GM18868 (cell line): ENCODE data around the gene SLIT1.

Experiments used
- ATAC-seq: cut with Tn5 transposase; IDR thresholded peaks from one replicate; pipeline ENCODE4 v1.9.1; 2021; ENCODE audit warnings: mild to moderate bottlenecking, moderate library complexity; ENCODE audit not compliant: unreplicated experiment

SLIT1 gene

DNA sequence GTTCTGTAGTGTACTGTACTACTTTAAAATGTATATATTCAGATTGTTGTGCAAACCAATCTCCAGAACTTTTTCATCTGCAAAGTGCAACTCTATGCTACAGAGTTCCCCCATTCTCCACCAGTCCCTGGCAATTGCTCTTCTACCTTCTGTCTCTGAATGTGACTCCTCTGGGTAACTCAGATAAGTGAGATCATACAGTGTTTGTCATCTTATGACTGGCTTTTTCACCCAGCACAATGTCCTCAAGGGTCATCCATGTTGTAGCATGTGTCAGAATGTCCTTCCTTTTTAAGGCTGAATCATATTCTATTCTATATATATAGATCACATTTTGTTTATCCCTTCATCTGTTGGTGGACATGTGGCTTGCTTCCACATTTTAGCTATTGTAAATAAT is 10.8 kb downstream of the SLIT1 start:
- no peak for ATAC-seq

DNA sequence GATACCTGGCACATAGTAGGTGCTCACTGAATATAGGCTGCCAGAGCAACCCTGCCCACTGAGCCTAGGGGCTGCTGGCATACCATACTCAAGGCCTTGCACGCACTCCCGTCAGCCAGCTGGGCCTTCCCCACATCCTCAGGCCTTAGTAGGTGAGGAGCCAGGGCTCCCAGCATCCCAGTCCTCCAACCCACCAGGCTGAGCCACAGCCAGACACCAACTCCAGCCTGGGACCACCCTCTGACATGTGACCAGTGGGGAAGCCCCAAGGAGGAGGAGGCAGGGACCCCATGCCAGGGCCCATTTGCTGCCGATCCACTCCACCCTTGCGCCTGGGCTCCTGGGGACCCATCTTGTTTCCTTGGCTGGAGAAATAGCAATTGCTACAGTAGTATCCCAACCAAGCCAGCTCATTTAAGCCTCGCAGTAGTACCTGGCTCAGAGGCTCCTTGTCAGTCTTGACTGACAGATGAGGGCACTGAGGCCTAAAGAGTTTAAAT is 11.4 kb downstream of the SLIT1 start:
- ATAC-seq = no peak

DNA sequence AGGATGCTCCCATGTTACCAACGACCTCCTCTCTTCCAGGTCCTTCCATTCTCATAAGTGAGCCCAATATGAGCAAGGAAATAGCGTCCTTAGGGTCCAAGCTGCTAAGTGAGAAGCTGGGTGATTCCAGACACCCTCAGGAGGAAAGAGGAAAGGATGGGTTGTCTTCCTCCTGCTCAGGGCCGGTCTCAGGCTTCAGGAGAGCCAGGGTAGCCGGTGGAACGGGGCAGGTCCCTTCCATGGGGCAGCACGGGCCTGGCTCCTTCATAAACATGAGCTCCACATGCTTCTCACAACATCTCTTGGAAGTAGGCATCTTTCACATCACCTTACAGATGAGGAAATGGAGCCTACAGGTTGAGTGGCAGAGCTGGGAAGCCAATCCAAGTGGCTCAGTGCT is 12.7 kb downstream of the SLIT1 start:
- ATAC-seq = no peak

DNA sequence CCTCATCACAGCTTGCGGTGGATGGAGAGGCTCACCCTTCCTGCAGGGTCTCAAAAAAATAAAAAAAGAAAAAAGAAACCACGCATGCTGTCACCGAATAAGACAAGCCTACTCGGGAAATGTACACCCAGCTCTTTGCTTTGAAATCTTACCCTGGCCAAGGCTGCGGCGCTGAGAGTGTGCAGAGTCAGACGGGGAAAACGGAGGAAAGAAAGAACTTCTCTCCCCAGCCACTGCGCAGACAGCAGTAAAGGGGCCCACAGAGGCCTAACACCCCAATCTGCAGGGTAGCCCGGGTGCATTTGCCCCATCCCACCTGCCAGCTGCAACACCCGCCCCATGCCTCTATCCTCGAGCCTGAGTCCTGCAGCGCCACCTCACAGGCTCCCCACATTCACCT is 14.8 kb downstream of the SLIT1 start:
- ATAC-seq = no peak

DNA sequence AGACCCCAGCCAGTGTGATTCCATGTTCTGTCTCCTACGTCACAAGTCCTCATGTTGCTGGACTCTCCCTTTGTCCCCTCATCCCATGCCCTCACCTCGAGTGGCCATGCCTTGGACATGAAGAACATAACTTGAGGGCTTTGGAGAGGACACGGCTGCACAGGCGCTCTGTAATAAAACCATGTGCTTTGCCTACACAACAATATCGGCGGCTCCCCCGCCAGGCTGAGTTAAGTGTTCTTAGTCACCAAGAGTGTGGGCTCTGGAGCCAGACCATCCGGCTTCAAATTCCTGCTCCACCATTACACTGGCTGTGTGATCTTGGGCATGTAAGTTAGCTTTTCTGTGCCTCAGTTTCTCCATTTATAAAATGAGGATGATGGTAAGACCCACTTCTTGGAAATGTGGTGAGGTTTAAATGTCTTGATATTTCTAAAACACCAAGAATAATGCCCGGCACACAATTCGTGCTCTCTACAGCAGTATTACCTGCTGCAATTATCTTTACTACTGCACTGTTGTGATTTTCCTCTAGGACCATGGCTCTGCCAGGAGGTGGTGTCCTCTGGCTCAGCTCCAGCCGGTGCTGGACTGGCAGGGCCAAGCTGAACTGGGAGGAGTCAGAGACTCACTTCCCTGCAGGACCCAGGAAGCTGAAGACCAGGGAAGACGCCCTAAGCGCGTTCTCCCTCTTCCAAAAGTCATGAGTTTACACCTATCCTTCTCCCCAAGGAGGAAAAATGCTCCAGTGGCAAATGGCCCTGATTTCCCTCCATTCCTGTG is 15.7 kb downstream of the SLIT1 start:
- ATAC-seq = no peak

DNA sequence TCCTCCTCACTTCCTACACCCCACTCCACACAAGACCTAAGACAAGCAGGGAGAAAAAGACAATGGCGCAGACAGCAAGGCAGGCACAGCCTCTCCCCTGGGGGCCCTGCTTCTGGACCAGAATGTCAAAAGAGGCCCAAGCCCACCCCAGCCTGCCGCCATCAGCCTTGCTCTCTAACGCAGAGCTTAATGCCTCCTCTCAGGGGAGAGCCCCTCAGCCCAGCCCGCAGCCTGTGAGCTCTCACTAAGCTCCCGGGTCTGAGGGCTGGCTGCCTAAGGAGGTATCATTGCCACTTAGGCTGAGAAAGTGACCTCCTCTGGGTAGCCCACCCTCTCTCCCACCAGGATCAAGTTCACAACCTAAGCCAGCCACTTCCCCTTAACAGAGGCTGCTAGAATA is 16.7 kb downstream of the SLIT1 start:
- no peak for ATAC-seq

DNA sequence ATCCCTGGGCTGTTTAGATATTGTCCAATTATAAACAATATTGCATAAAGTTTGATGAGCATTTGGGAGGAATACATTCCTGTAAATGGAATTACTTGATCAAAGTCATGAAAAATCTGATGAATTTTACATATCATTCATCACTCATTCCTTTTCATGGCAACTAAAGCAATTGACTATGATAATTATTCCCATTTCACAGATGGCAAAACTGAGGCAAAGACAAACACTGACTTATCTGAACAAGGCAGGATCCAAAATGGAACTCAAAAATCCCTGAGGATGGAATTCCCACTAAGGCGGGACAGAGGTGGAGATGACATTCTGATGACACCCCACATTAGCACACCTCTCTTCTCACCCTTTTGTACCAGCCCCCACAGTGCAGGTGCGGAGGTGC is 17.1 kb downstream of the SLIT1 start:
- no peak for ATAC-seq

DNA sequence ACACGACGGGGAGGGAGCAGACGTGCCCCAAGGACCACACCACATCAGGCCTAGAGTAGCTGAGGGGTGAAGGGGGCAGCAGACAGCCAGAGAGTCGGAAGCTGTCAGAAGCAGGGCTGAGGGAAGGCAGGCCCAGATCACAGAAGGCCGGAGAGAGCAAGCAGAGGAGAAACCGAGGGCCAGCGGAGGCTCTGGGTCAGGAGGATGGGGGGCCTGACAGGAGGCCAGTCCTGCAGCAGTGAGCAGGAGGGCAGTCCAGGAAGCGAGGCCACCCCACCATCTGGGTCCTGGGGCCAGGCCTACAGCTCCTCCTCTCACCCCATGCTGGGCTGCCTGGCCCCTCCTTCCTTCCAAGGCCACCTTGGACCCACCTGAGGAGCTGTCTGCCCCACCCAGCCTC is 20.3 kb downstream of the SLIT1 start:
- ATAC-seq = no peak

DNA sequence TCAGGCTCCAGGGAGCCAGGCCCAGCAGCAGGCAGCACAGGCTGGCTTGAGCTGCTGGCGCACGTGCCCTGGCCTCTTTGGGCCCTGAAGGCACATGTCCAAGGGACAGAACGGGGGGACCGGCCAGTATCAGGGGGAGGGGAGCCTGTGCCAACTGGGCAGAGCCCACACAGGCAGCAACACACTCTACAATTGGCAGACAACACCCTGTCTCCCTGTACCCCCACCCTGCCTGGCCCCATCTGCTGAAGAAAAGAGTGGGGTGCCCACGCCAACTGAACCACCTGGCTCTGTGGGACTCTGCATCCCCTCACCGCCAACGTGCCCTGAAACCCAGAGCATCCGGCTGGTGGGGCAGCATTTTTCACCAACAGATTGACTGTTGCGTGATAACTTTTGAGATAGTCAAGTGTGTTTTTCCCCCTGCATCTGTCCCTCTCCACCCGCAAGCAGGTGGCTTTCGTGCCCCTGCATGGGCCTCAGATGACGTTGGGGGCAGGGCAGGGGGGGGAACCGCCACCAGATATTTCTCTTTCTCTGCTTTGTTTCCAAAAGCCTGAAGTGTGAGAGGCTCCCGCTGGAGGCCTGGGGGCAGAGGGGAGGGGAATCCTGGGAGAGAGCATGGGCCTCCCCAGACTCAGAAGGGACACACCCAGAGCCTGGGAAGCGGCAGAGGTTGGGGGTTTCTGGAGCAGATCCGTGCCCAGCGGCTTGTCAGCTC is 21.8 kb downstream of the SLIT1 start:
- no peak for ATAC-seq

DNA sequence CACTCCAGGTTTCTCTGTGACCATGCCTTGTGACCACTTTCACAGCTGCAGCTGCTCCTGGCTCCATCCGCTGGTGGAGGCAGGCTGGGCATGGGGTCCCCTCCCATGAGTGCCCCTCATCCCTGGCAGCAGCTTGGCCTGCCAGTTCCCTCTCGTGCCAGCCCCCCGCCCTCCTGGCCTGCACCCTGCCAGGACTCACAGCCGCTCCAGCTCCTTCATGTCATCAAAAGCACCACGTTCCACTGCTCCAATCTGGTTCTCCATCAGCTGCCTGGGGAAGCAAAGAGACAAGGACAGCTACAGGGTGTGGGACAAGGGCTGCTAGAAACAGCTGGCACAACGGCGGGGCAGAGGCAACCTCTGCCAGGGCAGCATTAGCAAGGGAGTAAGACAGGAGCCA is 22.6 kb downstream of the SLIT1 start:
- ATAC-seq = no peak

DNA sequence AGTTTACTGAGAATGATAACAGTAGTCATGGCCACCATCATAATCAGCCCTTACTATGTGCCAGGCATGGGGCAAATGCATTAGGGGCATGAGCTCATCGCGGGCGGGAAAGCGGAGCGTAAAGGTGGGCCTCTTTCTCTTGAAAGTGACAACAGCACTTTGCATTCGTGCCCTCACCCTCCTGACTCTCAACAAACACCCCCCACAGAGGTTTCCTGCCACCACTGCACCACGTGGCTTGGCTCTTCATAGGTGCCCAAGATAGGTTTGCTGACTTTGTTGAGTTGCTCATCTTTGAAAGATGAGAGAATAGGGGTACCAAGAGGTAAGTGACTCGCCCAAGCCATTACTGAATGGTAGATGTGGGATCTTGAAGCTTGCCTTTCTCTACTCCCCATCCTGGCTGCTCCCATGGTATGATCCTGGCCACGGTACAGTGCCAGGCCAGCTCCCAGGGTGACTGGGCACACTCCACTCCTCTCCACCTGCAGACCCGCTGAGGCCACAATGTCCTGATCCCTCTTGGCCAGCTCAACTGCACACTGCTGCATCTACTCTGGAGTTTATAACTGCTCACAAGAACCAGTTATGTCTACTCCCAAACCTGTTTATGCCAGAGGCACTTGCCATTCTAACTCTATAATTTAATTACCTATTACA is 26.0 kb downstream of the SLIT1 start:
- no peak for ATAC-seq

DNA sequence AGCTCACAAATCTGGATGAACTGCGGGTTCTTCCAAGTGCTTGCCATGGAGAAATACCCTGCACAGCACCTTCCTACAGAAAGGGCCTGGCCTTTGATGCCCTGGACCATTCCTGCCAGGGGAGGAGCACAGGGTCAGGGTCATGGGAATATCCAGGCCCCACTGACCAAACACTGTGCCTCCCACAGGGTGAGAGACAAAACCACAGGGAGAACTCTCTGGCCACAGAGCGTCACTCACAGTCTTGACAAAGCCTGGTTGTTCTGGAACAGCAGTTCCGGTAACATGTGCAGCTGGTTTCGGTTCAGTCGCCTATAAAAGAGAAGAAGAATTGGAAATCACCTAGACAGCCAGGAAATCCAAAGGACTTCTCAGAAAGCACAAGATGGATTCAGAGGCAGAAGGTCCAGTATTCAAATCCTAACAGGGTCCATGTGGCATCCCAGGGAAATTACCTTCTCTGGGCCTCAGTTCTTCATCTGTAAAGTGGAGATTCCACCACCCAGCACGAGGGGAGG is 28.1 kb downstream of the SLIT1 start:
- ATAC-seq = peak; percentile 83

DNA sequence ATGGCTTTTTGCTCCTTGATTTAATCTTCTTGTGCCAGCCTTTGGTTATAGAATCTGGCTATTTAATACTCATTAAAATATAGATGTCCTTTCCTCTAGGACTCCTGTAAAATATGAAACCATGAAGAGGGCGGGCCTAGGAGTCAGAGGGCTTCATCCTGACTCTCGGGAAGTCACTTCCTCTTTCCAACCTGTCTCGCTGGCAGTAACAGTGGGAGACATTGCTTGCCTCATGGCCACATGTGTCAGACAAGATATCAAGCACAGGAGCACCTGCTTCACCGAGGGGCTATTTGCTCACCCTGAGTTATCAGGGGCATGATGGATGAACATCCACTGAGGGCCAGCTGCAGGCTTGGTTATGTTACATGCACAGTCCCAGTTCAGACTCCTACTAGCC is 31.0 kb downstream of the SLIT1 start:
- no peak for ATAC-seq

DNA sequence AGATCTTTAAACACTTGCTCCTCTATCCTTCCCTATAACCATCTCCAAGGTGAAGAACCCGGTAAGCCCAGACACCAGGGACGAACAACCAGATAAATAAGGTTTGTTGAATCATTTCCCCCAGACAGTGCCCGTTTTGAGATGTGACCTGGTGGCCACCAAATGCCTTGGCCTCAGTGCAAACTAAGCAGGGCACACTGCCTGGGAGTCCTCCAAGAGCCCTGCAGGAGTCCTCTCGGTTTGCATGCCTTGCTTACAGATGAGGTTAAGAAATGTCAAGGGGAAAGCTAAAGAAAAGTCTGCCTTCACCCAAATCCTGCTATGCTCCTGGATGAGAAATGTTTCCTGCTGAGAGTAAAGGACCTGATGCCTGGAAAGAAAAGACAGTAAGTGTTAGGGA is 31.6 kb downstream of the SLIT1 start:
- no peak for ATAC-seq

DNA sequence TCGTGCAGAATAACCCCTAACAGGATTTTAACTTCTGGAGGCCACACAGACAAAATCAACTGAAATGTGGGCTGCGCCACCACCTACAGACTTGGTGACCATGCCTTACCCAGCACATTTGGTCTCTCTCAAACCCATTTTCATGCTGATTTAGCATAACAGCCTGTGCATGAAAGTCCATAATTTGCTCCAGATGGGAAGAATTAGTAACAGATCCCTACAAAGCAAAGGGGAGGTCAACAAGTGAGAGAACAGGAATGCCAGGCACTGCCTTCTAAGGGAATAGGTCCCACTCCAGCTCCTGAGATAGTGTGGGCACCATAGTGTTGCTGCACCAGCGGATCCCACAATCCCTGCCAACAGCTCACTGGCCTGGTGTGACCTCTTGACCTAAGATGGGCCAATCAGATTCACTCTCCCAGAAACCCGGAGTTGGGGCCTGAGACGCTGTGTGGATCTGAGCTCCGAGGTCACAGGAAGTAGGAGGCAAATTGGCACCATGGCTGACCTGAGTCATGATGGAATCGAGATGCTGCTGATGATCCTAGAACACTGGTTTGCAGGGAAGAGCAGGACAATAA is 32.4 kb downstream of the SLIT1 start:
- no peak for ATAC-seq

DNA sequence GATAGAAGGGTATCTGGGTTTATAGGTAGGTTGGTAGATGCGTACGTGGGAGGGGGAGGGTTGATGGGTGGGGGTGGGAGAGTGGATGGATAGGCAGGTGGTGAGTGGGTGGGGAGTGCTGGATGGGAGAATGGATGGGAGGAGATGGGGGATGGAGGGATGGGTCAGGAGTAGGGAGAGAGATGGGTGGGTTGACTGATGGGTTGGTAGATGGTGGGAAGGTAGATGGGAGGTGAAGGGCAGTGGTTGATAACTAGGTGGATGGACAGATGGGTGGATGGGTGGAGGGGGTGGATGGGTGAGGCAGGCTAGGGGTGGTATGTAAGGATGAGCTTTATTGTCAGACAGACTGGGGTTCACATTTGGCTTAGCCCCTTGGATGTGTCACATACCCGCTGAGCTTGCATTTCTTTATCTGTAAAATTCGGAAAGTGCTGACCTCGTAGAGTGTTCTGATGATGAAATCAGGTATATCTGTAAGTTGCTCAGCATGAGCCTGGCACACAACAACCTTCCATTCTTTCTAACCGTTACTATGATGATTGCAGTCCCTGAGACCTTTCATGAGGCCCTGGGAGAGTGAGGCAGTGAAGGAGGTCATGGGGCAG is 34.3 kb downstream of the SLIT1 start:
- no peak for ATAC-seq

DNA sequence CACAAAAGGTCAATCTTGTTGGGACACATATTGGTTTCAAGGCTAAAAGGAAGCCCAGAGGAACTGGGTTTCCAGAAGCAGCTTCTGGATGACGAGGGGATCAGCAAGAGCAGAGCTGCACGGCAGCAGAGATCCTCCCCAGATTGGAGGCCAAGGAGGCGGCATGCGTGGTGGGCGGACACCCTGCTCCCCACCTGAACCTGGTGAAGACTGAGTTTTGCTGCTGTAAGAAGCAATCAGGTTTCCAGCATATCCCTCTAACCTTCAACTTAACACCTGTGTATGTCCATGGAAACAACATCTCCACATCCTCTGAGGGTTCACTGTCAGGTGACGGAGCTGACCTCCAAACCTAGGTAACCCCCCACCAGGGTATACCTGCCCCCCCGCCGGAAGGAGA is 35.1 kb downstream of the SLIT1 start:
- no peak for ATAC-seq

DNA sequence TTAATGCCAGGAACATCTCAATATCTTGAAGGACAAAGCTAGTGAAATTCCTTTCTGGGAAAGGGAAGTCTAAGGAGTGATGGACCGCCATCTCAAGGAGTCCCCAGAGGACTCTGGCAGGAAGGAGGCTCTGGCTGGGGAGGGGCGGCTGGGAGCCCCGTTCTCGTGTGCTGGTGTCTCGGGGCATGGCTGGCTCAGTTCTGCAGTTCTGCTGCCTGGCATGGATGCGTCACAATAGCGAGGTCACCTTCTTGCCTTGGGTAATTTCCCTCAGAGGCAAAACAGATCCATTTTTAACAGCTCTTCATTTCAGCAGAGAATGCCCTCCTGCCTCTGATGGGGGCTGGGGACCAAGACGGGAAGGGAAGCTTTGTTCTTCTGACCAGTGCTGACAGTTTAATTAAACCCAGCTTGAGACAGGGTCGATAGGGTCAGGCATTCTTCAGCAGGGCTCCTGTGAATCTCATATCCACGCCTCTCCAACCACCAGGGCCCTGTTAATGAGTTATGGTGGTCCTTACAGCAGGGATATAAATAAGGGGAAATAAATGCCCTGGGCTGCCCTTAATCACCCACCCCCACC is 35.7 kb downstream of the SLIT1 start:
- no peak for ATAC-seq

DNA sequence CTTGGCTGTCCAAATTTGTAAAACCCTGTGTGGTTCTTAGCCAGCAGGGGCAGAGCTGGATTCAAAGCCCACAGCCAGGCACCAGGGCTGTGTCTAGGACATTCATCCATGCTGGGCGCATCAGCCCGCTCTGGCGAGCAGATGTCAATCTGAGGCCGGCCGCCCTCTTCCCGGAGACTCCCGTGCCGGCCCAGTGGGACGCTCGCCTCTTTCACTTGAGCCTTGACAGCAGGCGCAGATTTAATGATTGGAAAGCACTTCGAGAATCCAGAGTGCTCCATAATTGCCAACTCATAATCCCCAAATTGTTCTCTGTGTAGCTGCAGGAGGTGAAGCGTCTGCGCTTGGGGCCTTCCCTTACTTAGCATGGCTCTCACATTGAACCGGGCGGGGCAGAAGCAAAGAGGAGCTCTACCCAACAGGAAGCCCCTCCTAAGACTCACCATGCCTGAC is 36.7 kb downstream of the SLIT1 start:
- no peak for ATAC-seq

DNA sequence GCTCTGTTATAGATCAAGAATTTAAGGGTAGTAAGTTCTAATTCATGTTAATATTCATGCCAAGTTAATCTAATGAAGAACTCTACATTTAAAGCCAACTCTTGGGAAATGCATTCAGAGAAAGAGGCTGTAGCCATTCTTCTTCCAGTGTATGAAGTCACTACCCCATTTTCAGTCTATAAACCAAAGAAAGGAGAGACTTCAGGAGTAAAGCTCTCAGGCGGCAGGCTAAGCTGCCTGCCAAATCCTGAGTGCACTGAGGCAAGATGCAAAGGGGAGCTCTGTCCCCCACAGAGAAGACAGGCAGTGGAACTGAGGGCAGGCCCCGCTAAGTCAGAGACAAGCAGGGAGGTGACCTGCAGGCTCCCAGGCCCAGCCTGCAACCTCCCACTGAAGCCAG is 41.5 kb downstream of the SLIT1 start:
- ATAC-seq = no peak
